Body of pancreas (tissue), 4 donors: ENCODE data around the gene NELFA. TPM values are rescaled to one million over a fixed set of nuclear protein-coding genes. Genes with fewer than 3 reads are reported as not detected.
"Not testable (repeated sequence)": the region's sequence is repeated elsewhere in the genome, so short reads cannot be mapped to it uniquely, and the experiment has no call there.

Experiments
- ATAC-seq: fragments of 150-250 bp; one replicate; pipeline ENCODE4 v1.9.1; 2016
- DNase-seq, 4 donors: peaks; one replicate each; pipeline ENCODE4 v3.0.0-alpha.2; 2019
- H3K27ac ChIP-seq, 4 donors: fragments of 200-600 bp; sonication (generic); 1 replicate in 3 of 4; 2 replicates in 1 of 4; pipeline versions ENCODE4 v1.5.1 to v1.6.1; 2016 to 2019; ENCODE audit warnings: mild to moderate bottlenecking in 1 of 4, mixed read lengths in 1 of 4, moderate library complexity in 1 of 4
- H3K27me3 ChIP-seq, 2 donors: fragments of 200-600 bp; sonication (generic); one replicate each; pipeline ENCODE4 v1.6.0; 2016; ENCODE audit warnings: mild to moderate bottlenecking in 1 of 2
- H3K36me3 ChIP-seq, 2 donors: fragments of 200-600 bp; sonication (generic); replicated peaks in 1 of 2; 2 replicates each; pipeline ENCODE4 v1.5.1; 2016; ENCODE audit warnings: low read depth in 2 of 2; ENCODE audit not compliant: insufficient read depth in 1 of 2
- H3K4me1 ChIP-seq: fragments of 200-600 bp; sonication (generic); one replicate; pipeline ENCODE4 v1.6.0; 2016
- H3K4me3 ChIP-seq, 2 donors: fragments of 200-600 bp; sonication (generic); 1 replicate in 1 of 2; 2 replicates in 1 of 2; pipeline ENCODE4 v1.5.1; 2016 to 2019
- H3K9me3 ChIP-seq, 3 donors: fragments of 200-600 bp; sonication (generic); 1 replicate in 2 of 3; 2 replicates in 1 of 3; pipeline ENCODE4 v1.5.1; 2016
- CTCF ChIP-seq, 7 experiments: fragments of 450-650 bp in 4 of 7; fragments of 200-600 bp in 3 of 7; sonication (generic) in 3 of 7; IDR thresholded peaks; one replicate each; pipeline ENCODE4 v1.5.1; 2016 to 2019; ENCODE audit warnings: antibody characterized with exemption in 7 of 7
- POLR2A ChIP-seq, 3 donors: fragments of 450-650 bp; IDR thresholded peaks; one replicate each; pipeline ENCODE4 v1.6.1; 2016; ENCODE audit warnings: antibody characterized with exemption in 3 of 3, mild to moderate bottlenecking in 2 of 3
- WGBS, 2 donors: methylation state at CpG; one replicate each; pipeline ENCODE4 v1.1.5; 2017; 5-methylcytosine and 5-hydroxymethylcytosine counted together
- intact Hi-C: fragments of 100-400 bp; cut with DNase I; formaldehyde crosslinking; loops from one replicate; pipeline ENCODE4 v1.15.1; 2023
- total RNA-seq, 2 donors: library from RNA; depleted of rRNA; stranded (reverse); fragments of >200 nt; gene quantifications; one replicate each; pipeline ENCODE4 v1.1.0, GENCODE V29; 2016

Gene NELFA
- total RNA-seq, 2 donors from 2014 or later: 19.7 to 74.5 TPM

GRCh38 chr4:2040391-2041238 lies 31.8 kb upstream of the NELFA start:
- no peaks in the 10 kb centered on the region for H3K27me3 ChIP-seq
- no peak overlapping the region for H3K27ac ChIP-seq
- TF ChIP-seq CTCF (IDR thresholded peaks at IDR 0.05) (no peak), POLR2A (IDR thresholded peaks at IDR 0.05) (no peak)
- H3K9me3 ChIP-seq: no peaks in the 10 kb centered on the region
- DNase-seq (no peak), ATAC-seq (no peak)
- peaks cover 33% of the 10 kb centered on the region for H3K4me1 ChIP-seq
- no peak overlapping the region for H3K4me3 ChIP-seq
- intact Hi-C loops: no loop called here
- no peaks in the 10 kb centered on the region for H3K36me3 ChIP-seq
- 5 to 12% methylated on average over 16 to 69 of the region's 91 CpGs for WGBS, 2 donors

- no peak for ATAC-seq
- Histone ChIP-seq H3K4me1 (peaks cover 11% of the 10 kb centered on the region), H3K9me3 (no peaks in the 10 kb centered on the region), H3K27ac (no peak overlapping the region), H3K4me3 (no peak overlapping the region), H3K36me3 (no peaks in the 10 kb centered on the region), H3K27me3 (no peaks in the 10 kb centered on the region)
- TF ChIP-seq CTCF (IDR thresholded peaks at IDR 0.05) (no peak), POLR2A (IDR thresholded peaks at IDR 0.05) (no peak)
- DNase-seq: no peak
- WGBS, 2 donors: 67 to 70% methylated on average over 6 to 7 of the region's 7 CpGs
- intact Hi-C loops: no loop called here
Observed at GRCh38 chr4:2036866-2037265, 28.1 kb upstream of the NELFA start.

- no peak overlapping the region for H3K27ac ChIP-seq
- H3K27me3 ChIP-seq: no peaks in the 10 kb centered on the region
- no peaks in the 10 kb centered on the region for H3K9me3 ChIP-seq
- TF ChIP-seq CTCF (IDR thresholded peaks at IDR 0.05) (no peak), POLR2A (IDR thresholded peaks at IDR 0.05) (no peak)
- ATAC-seq (no peak), DNase-seq (no peak)
- 84 to 86% methylated on average over 10 of the region's 10 CpGs for WGBS, 2 donors
- H3K4me1 ChIP-seq: peaks cover 6% of the 10 kb centered on the region
- H3K4me3 ChIP-seq: no peak overlapping the region
- H3K36me3 ChIP-seq: no peaks in the 10 kb centered on the region
- intact Hi-C loops: no loop called here
Observed at GRCh38 chr4:2036327-2036726, 27.6 kb upstream of the NELFA start.

- H3K9me3 ChIP-seq, H3K36me3 ChIP-seq, H3K27me3 ChIP-seq, DNase-seq, intact Hi-C loops, ATAC-seq, H3K27ac ChIP-seq, H3K4me3 ChIP-seq, H3K4me1 ChIP-seq: not testable (repeated sequence)
Observed at GRCh38 chr4:2031161-2031560, 22.4 kb upstream of the NELFA start.

- not testable (repeated sequence) for DNase-seq
Observed at GRCh38 chr4:2027120-2027519, 18.3 kb upstream of the NELFA start.

GRCh38 chr4:2025817-2026216 lies 17.0 kb upstream of the NELFA start:
- Histone ChIP-seq H3K4me1 (no peaks in the 10 kb centered on the region), H3K27ac (no peak overlapping the region), H3K9me3 (no peaks in the 10 kb centered on the region), H3K4me3 (no peak overlapping the region), H3K36me3 (no peaks in the 10 kb centered on the region), H3K27me3 (no peaks in the 10 kb centered on the region)
- no peak for TF ChIP-seq POLR2A (IDR thresholded peaks at IDR 0.05)
- TF ChIP-seq CTCF (IDR thresholded peaks at IDR 0.05): no peak
- no peak for DNase-seq
- intact Hi-C loops: no loop called here
- no peak for ATAC-seq

More at GRCh38 chr4:2027120-2027519, 18.3 kb upstream of the NELFA start:
- H3K27ac ChIP-seq, intact Hi-C loops, H3K4me1 ChIP-seq, H3K4me3 ChIP-seq, H3K36me3 ChIP-seq, H3K27me3 ChIP-seq, ATAC-seq, H3K9me3 ChIP-seq: not testable (repeated sequence)
- 83 to 88% methylated on average over 4 of the region's 4 CpGs for WGBS, 2 donors
